Neutrophil (primary cell): ENCODE measurements around the gene ZNF550.
"Not testable (repeated sequence)": the region's sequence is repeated elsewhere in the genome, so short reads cannot be mapped to it uniquely, and the experiment has no call there.

Experiments used
- H3K27ac ChIP-seq: fragments of 200-600 bp; sonication (generic); 2 replicates; pipeline ENCODE4 v1.5.1; 2016; ENCODE audit warnings: mild to moderate bottlenecking, moderate library complexity
- H3K27me3 ChIP-seq: fragments of 200-600 bp; sonication (generic); 2 replicates; pipeline ENCODE4 v1.6.0; 2016; ENCODE audit warnings: mild to moderate bottlenecking
- H3K36me3 ChIP-seq: fragments of 200-600 bp; sonication (generic); 2 replicates; pipeline ENCODE4 v1.5.1; 2017
- H3K4me1 ChIP-seq, 2 experiments: fragments of 200-600 bp in 1 of 2; sonication (generic) in 1 of 2; 1 replicate in 1 of 2; 2 replicates in 1 of 2; pipeline versions ENCODE4 v1.5.1 to v1.6.1; 2013 to 2016; ENCODE audit warnings: low read depth in 1 of 2, low read length in 1 of 2, mild to moderate bottlenecking in 1 of 2, moderate library complexity in 1 of 2; ENCODE audit not compliant: control insufficient read depth in 1 of 2, insufficient read depth in 1 of 2
- H3K4me3 ChIP-seq, 2 experiments: fragments of 200-600 bp in 1 of 2; sonication (generic) in 1 of 2; 1 replicate in 1 of 2; 2 replicates in 1 of 2; pipeline ENCODE4 v1.5.1; 2013 to 2016; ENCODE audit warnings: low read depth in 1 of 2, low read length in 1 of 2, mild to moderate bottlenecking in 1 of 2, moderate library complexity in 1 of 2
- H3K9me3 ChIP-seq: fragments of 200-600 bp; sonication (generic); 2 replicates; pipeline ENCODE4 v1.5.1; 2016
- CTCF ChIP-seq: fragments of 200-600 bp; sonication (generic); IDR thresholded peaks from 2 replicates; pipeline ENCODE4 v1.5.1; 2016; ENCODE audit warnings: antibody characterized with exemption

ZNF550 gene

GRCh38 chr19:57527136-57527881 is 32.4 kb downstream of the ZNF550 start, which contains the start of gene ZNF549:
Gene ZNF549, plus strand, starts transcription at chr19:57527356. Its CDS starts 218 bp downstream, at chr19:57527574.
- no peak within 1 kb of the TSS for H3K27ac ChIP-seq
- peaks cover 7% of the 10 kb centered on the region in 2 experiments for H3K4me1 ChIP-seq
- no peaks in the 10 kb centered on the region for H3K36me3 ChIP-seq
- TF ChIP-seq CTCF = no peak
- peaks cover 5% of the 10 kb centered on the region for H3K9me3 ChIP-seq
- H3K27me3 ChIP-seq = no peaks in the 10 kb centered on the region
- peak within 1 kb of the TSS; percentile 63 to 65 for H3K4me3 ChIP-seq

GRCh38 chr19:57518021-57518420 is 41.6 kb downstream of the ZNF550 start:
- not testable (repeated sequence) for H3K27me3 ChIP-seq, H3K36me3 ChIP-seq, H3K4me1 ChIP-seq, H3K4me3 ChIP-seq, H3K27ac ChIP-seq
- peaks cover 15% of the 10 kb centered on the region for H3K9me3 ChIP-seq

- no peak overlapping the region for H3K27ac ChIP-seq
- H3K36me3 ChIP-seq = no peaks in the 10 kb centered on the region
- H3K4me1 ChIP-seq = no peaks in the 10 kb centered on the region
- no peak for TF ChIP-seq CTCF
- no peaks in the 10 kb centered on the region for H3K27me3 ChIP-seq
- no peak overlapping the region for H3K4me3 ChIP-seq
- H3K9me3 ChIP-seq = peaks cover 22% of the 10 kb centered on the region
These were observed 44.4 kb downstream of the ZNF550 start for GRCh38 chr19:57515255-57515654.

GRCh38 chr19:57512845-57513244 is 46.8 kb downstream of the ZNF550 start:
- no peaks in the 10 kb centered on the region for H3K36me3 ChIP-seq
- TF ChIP-seq CTCF = no peak
- no peaks in the 10 kb centered on the region for H3K27me3 ChIP-seq
- peaks cover 21% of the 10 kb centered on the region for H3K9me3 ChIP-seq
- no peak overlapping the region for H3K4me3 ChIP-seq
- no peak overlapping the region for H3K27ac ChIP-seq
- no peaks in the 10 kb centered on the region for H3K4me1 ChIP-seq

- H3K27me3 ChIP-seq = no peaks in the 10 kb centered on the region
- H3K27ac ChIP-seq = no peak overlapping the region
- H3K4me1 ChIP-seq = no peaks in the 10 kb centered on the region
- no peak overlapping the region for H3K4me3 ChIP-seq
- peaks cover 8% of the 10 kb centered on the region for H3K36me3 ChIP-seq
- peaks cover 29% of the 10 kb centered on the region for H3K9me3 ChIP-seq
- no peak for TF ChIP-seq CTCF
These were observed 48.2 kb downstream of the ZNF550 start for GRCh38 chr19:57511484-57511883.

GRCh38 chr19:57506163-57506562 is 53.5 kb downstream of the ZNF550 start:
- Histone ChIP-seq H3K9me3 (peaks cover 38% of the 10 kb centered on the region), H3K4me3 (no peak overlapping the region), H3K4me1 (no peaks in the 10 kb centered on the region), H3K27me3 (no peaks in the 10 kb centered on the region), H3K27ac (no peak overlapping the region), H3K36me3 (peaks cover 16% of the 10 kb centered on the region)
- TF ChIP-seq CTCF = no peak

- Histone ChIP-seq H3K4me3 (peak overlapping the region in 1 of 2 experiments; percentile 65), H3K9me3 (peaks cover 17% of the 10 kb centered on the region)
- not testable (repeated sequence) for H3K4me1 ChIP-seq, H3K36me3 ChIP-seq, H3K27ac ChIP-seq, H3K27me3 ChIP-seq
These were observed 59.3 kb downstream of the ZNF550 start for GRCh38 chr19:57500400-57500799.

- not testable (repeated sequence) for H3K27me3 ChIP-seq, H3K36me3 ChIP-seq, H3K4me1 ChIP-seq
- peaks cover 15% of the 10 kb centered on the region for H3K9me3 ChIP-seq
- H3K4me3 ChIP-seq = peak within 1 kb of the TSS; percentile 61 to 65
- peak within 1 kb of the TSS; percentile 63 for H3K27ac ChIP-seq
These were observed 59.8 kb downstream of the ZNF550 start, which contains the start of gene ZNF773 for GRCh38 chr19:57499680-57500395. Gene ZNF773, plus strand, starts transcription at chr19:57499938. Its CDS starts 143 bp downstream, at chr19:57500081.

GRCh38 chr19:57499332-57499679 is 60.4 kb downstream of the ZNF550 start:
- H3K27me3 ChIP-seq, H3K27ac ChIP-seq, H3K36me3 ChIP-seq: not testable (repeated sequence)

More at GRCh38 chr19:57499332-57499679, 60.4 kb downstream of the ZNF550 start:
- H3K4me3 ChIP-seq = peak overlapping the region; percentile 61 to 65
- H3K9me3 ChIP-seq = peaks cover 16% of the 10 kb centered on the region
- not testable (repeated sequence) for H3K4me1 ChIP-seq
